Measurements from ENCODE around the gene USE1. TPM values are rescaled to one million over a fixed set of nuclear protein-coding genes. Genes with fewer than 3 reads are reported as not detected.

USE1 gene
- total and polyA plus RNA-seq, 4 donors, result 18.7 to 75.2 (median 35.6) TPM

GRCh38 chr19:17197666-17198065 is 17.5 kb upstream of the USE1 start:
- Histone ChIP-seq H3K4me1 (ENCODE audit: control insufficient read depth in 1 of 2, insufficient read depth in 2 of 2, low read length in 2 of 2) (no peaks in the 10 kb centered on the region), H3K36me3 (ENCODE audit: control insufficient read depth in 1 of 2, insufficient read depth in 2 of 2, low read length in 1 of 2) (peaks cover 0 to 19% of the 10 kb centered on the region in 2 donors), H3K27me3 (ENCODE audit: control insufficient read depth in 1 of 2, insufficient read depth in 2 of 2, low read length in 1 of 2) (no peaks in the 10 kb centered on the region), H3K27ac (ENCODE audit: low read depth in 1 of 2, low read length in 2 of 2) (no peak overlapping the region), H3K4me3 (ENCODE audit: low read length in 2 of 2) (no peak overlapping the region), H3K9me3 (ENCODE audit: control insufficient read depth, low read length) (no peaks in the 10 kb centered on the region)
- DNase-seq (no peak), ATAC-seq (ENCODE audit: low FRiP score) (no peak)
- intact Hi-C loops (cut with DNase I), result no loop called here
- WGBS, 2 donors, result 93 to 96% methylated on average over 16 of the region's 16 CpGs

GRCh38 chr19:17200408-17201079 is 14.6 kb upstream of the USE1 start:
- 78 to 80% methylated on average over 16 of the region's 16 CpGs for WGBS, 2 donors
- H3K36me3 ChIP-seq (ENCODE audit: control insufficient read depth in 1 of 2, insufficient read depth in 2 of 2, low read length in 1 of 2), result peaks cover 0 to 6% of the 10 kb centered on the region in 2 donors
- no peak for ATAC-seq (ENCODE audit: low FRiP score)
- DNase-seq, result no peak
- intact Hi-C loops (cut with DNase I), result loop anchor here in 1 of 2 donors (5.0 kb wide), 1 partner anchor 82 kb away; the partner anchor contains the start of gene ANKLE1
- no peak overlapping the region for H3K4me3 ChIP-seq (ENCODE audit: low read length in 2 of 2)
- no peaks in the 10 kb centered on the region for H3K4me1 ChIP-seq (ENCODE audit: control insufficient read depth in 1 of 2, insufficient read depth in 2 of 2, low read length in 2 of 2)
- no peaks in the 10 kb centered on the region for H3K27me3 ChIP-seq (ENCODE audit: control insufficient read depth in 1 of 2, insufficient read depth in 2 of 2, low read length in 1 of 2)
- no peaks in the 10 kb centered on the region for H3K9me3 ChIP-seq (ENCODE audit: control insufficient read depth, low read length)
- H3K27ac ChIP-seq (ENCODE audit: low read depth in 1 of 2, low read length in 2 of 2), result no peak overlapping the region

- DNase-seq, result no peak
- Histone ChIP-seq H3K9me3 (ENCODE audit: control insufficient read depth, low read length) (no peaks in the 10 kb centered on the region), H3K27ac (ENCODE audit: low read depth in 1 of 2, low read length in 2 of 2) (no peak overlapping the region), H3K27me3 (ENCODE audit: control insufficient read depth in 1 of 2, insufficient read depth in 2 of 2, low read length in 1 of 2) (no peaks in the 10 kb centered on the region), H3K4me3 (ENCODE audit: low read length in 2 of 2) (no peak overlapping the region), H3K4me1 (ENCODE audit: control insufficient read depth in 1 of 2, insufficient read depth in 2 of 2, low read length in 2 of 2) (no peaks in the 10 kb centered on the region), H3K36me3 (ENCODE audit: control insufficient read depth in 1 of 2, insufficient read depth in 2 of 2, low read length in 1 of 2) (peaks cover 0 to 12% of the 10 kb centered on the region in 2 donors)
- WGBS, 2 donors, result 78 to 80% methylated on average over 9 of the region's 9 CpGs
- no peak for ATAC-seq (ENCODE audit: low FRiP score)
- intact Hi-C loops (cut with DNase I), result loop anchor here in 1 of 2 donors (5.0 kb wide), 1 partner anchor 80 kb away; the partner anchor contains the start of gene ANKLE1
These were observed 12.9 kb upstream of the USE1 start for GRCh38 chr19:17202249-17202648.

- Histone ChIP-seq H3K36me3 (ENCODE audit: control insufficient read depth in 1 of 2, insufficient read depth in 2 of 2, low read length in 1 of 2) (peaks cover 0 to 12% of the 10 kb centered on the region in 2 donors), H3K9me3 (ENCODE audit: control insufficient read depth, low read length) (no peaks in the 10 kb centered on the region), H3K27ac (ENCODE audit: low read depth in 1 of 2, low read length in 2 of 2) (no peak overlapping the region), H3K27me3 (ENCODE audit: control insufficient read depth in 1 of 2, insufficient read depth in 2 of 2, low read length in 1 of 2) (no peaks in the 10 kb centered on the region), H3K4me1 (ENCODE audit: control insufficient read depth in 1 of 2, insufficient read depth in 2 of 2, low read length in 2 of 2) (no peaks in the 10 kb centered on the region), H3K4me3 (ENCODE audit: low read length in 2 of 2) (no peak overlapping the region)
- ATAC-seq (ENCODE audit: low FRiP score), result no peak
- DNase-seq, result no peak
- 89 to 95% methylated on average over 17 of the region's 17 CpGs for WGBS, 2 donors
- intact Hi-C loops (cut with DNase I), result loop anchor here in 1 of 2 donors (5.0 kb wide), 1 partner anchor 80 kb away; the partner anchor contains the start of gene ANKLE1
These were observed 12.4 kb upstream of the USE1 start for GRCh38 chr19:17202713-17203112.

- Histone ChIP-seq H3K27me3 (ENCODE audit: control insufficient read depth in 1 of 2, insufficient read depth in 2 of 2, low read length in 1 of 2) (no peaks in the 10 kb centered on the region), H3K27ac (ENCODE audit: low read depth in 1 of 2, low read length in 2 of 2) (no peak overlapping the region), H3K9me3 (ENCODE audit: control insufficient read depth, low read length) (no peaks in the 10 kb centered on the region), H3K36me3 (ENCODE audit: control insufficient read depth in 1 of 2, insufficient read depth in 2 of 2, low read length in 1 of 2) (peaks cover 0 to 9% of the 10 kb centered on the region in 2 donors), H3K4me3 (ENCODE audit: low read length in 2 of 2) (no peak overlapping the region), H3K4me1 (ENCODE audit: control insufficient read depth in 1 of 2, insufficient read depth in 2 of 2, low read length in 2 of 2) (no peaks in the 10 kb centered on the region)
- intact Hi-C loops (cut with DNase I), result no loop called here
- 80 to 81% methylated on average over 27 of the region's 27 CpGs for WGBS, 2 donors
- DNase-seq, result no peak
- ATAC-seq (ENCODE audit: low FRiP score), result peak; percentile 6
These were observed 9.7 kb upstream of the USE1 start for GRCh38 chr19:17205237-17206140.

GRCh38 chr19:17206736-17207581 is 8.2 kb upstream of the USE1 start:
- ATAC-seq (ENCODE audit: low FRiP score) (no peak), DNase-seq (no peak)
- Histone ChIP-seq H3K4me1 (ENCODE audit: control insufficient read depth in 1 of 2, insufficient read depth in 2 of 2, low read length in 2 of 2) (no peaks in the 10 kb centered on the region), H3K27ac (ENCODE audit: low read depth in 1 of 2, low read length in 2 of 2) (no peak overlapping the region), H3K36me3 (ENCODE audit: control insufficient read depth in 1 of 2, insufficient read depth in 2 of 2, low read length in 1 of 2) (peaks cover 0 to 9% of the 10 kb centered on the region in 2 donors), H3K27me3 (ENCODE audit: control insufficient read depth in 1 of 2, insufficient read depth in 2 of 2, low read length in 1 of 2) (no peaks in the 10 kb centered on the region), H3K4me3 (ENCODE audit: low read length in 2 of 2) (no peak overlapping the region), H3K9me3 (ENCODE audit: control insufficient read depth, low read length) (no peaks in the 10 kb centered on the region)
- WGBS, 2 donors, result 93 to 94% methylated on average over 25 of the region's 25 CpGs
- intact Hi-C loops (cut with DNase I), result no loop called here

- intact Hi-C loops (cut with DNase I), result loop anchor here in 1 of 2 donors (5.0 kb wide), 1 partner anchor 73 kb away; the partner anchor contains the start of gene ANKLE1
- H3K4me1 ChIP-seq (ENCODE audit: control insufficient read depth in 1 of 2, insufficient read depth in 2 of 2, low read length in 2 of 2), result no peaks in the 10 kb centered on the region
- no peak for ATAC-seq (ENCODE audit: low FRiP score)
These were observed 5.8 kb upstream of the USE1 start for GRCh38 chr19:17209126-17210036.

More at GRCh38 chr19:17209126-17210036, 5.8 kb upstream of the USE1 start:
- Histone ChIP-seq H3K27ac (ENCODE audit: low read depth in 1 of 2, low read length in 2 of 2) (no peak overlapping the region), H3K36me3 (ENCODE audit: control insufficient read depth in 1 of 2, insufficient read depth in 2 of 2, low read length in 1 of 2) (peaks cover 0 to 6% of the 10 kb centered on the region in 2 donors), H3K27me3 (ENCODE audit: control insufficient read depth in 1 of 2, insufficient read depth in 2 of 2, low read length in 1 of 2) (no peaks in the 10 kb centered on the region), H3K9me3 (ENCODE audit: control insufficient read depth, low read length) (no peaks in the 10 kb centered on the region), H3K4me3 (ENCODE audit: low read length in 2 of 2) (no peak overlapping the region)
- DNase-seq, result peak; percentile 51 to 84
- 70 to 71% methylated on average over 27 to 28 of the region's 28 CpGs for WGBS, 2 donors

Measured in aorta (tissue), 5 donors.